ENCODE results near the gene USP25.

GRCh38 chr21:15743593-15743992 is 13.8 kb downstream of the USP25 start:
- no peak for TF ChIP-seq POLR2A (IDR thresholded peaks at IDR 0.05)
- TF ChIP-seq, protein P1, sequence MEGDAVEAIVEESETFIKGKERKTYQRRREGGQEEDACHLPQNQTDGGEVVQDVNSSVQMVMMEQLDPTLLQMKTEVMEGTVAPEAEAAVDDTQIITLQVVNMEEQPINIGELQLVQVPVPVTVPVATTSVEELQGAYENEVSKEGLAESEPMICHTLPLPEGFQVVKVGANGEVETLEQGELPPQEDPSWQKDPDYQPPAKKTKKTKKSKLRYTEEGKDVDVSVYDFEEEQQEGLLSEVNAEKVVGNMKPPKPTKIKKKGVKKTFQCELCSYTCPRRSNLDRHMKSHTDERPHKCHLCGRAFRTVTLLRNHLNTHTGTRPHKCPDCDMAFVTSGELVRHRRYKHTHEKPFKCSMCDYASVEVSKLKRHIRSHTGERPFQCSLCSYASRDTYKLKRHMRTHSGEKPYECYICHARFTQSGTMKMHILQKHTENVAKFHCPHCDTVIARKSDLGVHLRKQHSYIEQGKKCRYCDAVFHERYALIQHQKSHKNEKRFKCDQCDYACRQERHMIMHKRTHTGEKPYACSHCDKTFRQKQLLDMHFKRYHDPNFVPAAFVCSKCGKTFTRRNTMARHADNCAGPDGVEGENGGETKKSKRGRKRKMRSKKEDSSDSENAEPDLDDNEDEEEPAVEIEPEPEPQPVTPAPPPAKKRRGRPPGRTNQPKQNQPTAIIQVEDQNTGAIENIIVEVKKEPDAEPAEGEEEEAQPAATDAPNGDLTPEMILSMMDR (IDR thresholded peaks at IDR 0.05): no peak

Data from suprapubic skin (tissue), 3 donors.